Kidney (tissue), 14 donors: ENCODE data around the gene OR2L13. TPM values are rescaled to one million over a fixed set of nuclear protein-coding genes. Genes with fewer than 3 reads are reported as not detected.
A peak's percentile ranks its signal among the peaks of the same experiment; 100 is the strongest.

Source experiments
- DNase-seq, 5 donors: peaks; one replicate each; pipeline ENCODE4 v3.0.0-alpha.2; 2013 to 2020
- FAIRE-seq: peaks from 2 replicates; lab custom pipeline; 2012; peaks lifted over from hg19 to GRCh38; lab: Jason Lieb, UNC
- H3K27ac ChIP-seq, 2 donors: one replicate each; pipeline ENCODE4 v1.7.0; 2013; ENCODE audit warnings: low read depth in 2 of 2, low read length in 2 of 2, inconsistent platforms in 1 of 2
- H3K27me3 ChIP-seq: one replicate; pipeline ENCODE4 v1.7.1; 2013; ENCODE audit warnings: low read length, inconsistent platforms; ENCODE audit not compliant: control insufficient read depth, insufficient read depth
- H3K36me3 ChIP-seq, 3 donors: one replicate each; pipeline versions ENCODE4 v1.7.0 to v1.7.1; 2013; ENCODE audit warnings: low read length in 3 of 3, control low read depth in 1 of 3, inconsistent platforms in 1 of 3; ENCODE audit not compliant: insufficient read depth in 3 of 3, control insufficient read depth in 2 of 3
- H3K4me1 ChIP-seq, 3 donors: one replicate each; pipeline versions ENCODE4 v1.7.0 to v1.7.1; 2013; ENCODE audit warnings: low read length in 3 of 3, inconsistent platforms in 1 of 3, low read depth in 1 of 3; ENCODE audit not compliant: control insufficient read depth in 2 of 3, insufficient read depth in 2 of 3
- H3K4me3 ChIP-seq, 3 donors: one replicate each; pipeline versions ENCODE4 v1.7.0 to v1.8.1; 2013; ENCODE audit warnings: low read length in 3 of 3, control low read depth in 1 of 3, inconsistent platforms in 1 of 3
- H3K9ac ChIP-seq, 3 donors: one replicate each; pipeline versions ENCODE4 v1.7.0 to v1.7.1; 2013; ENCODE audit warnings: low read length in 3 of 3, control low read depth in 1 of 3, inconsistent platforms in 1 of 3
- H3K9me3 ChIP-seq, 3 donors: one replicate each; pipeline versions ENCODE4 v1.7.0 to v1.7.1; 2013; ENCODE audit warnings: low read length in 3 of 3, control low read depth in 1 of 3, inconsistent platforms in 1 of 3; ENCODE audit not compliant: control insufficient read depth in 2 of 3, insufficient read depth in 1 of 3
- CTCF ChIP-seq: IDR thresholded peaks from 3 replicates; pipeline ENCODE4 v1.5.1; 2012; ENCODE audit warnings: mild to moderate bottlenecking, moderate library complexity, borderline replicate concordance; ENCODE audit not compliant: insufficient read depth; ENCODE audit errors: extremely low read depth
- intact Hi-C: fragments of 100-400 bp; cut with DNase I; formaldehyde crosslinking; loops from one replicate; pipeline ENCODE4 v1.11.1; 2022
- polyA plus RNA-seq: library from polyadenylated mRNA; stranded (reverse); fragments of 350-450 nt; fragmentation: Illumina TruSeq; extraction: RNeasy Lipid Tissue Mini Kit (QIAGEN cat#74804); gene quantifications from one replicate; pipeline ENCODE4 v1.2.3, GENCODE V29; 2014; ENCODE audit warnings: low read depth, low replicate concordance; ENCODE audit not compliant: insufficient read depth
- total RNA-seq: library from RNA; stranded (reverse); fragmentation: NEBNext Ultra II Directional; extraction: Animal tissue kit (Norgen Biotek cat#: 25700); gene quantifications from one replicate; pipeline ENCODE4 v1.2.1, GENCODE V29; 2021
- donor health status: control.
- donor health status: control.
- donor health status: control.
- donor health status: control.
- donor health status: control.
- donor health status: DM: yes; HTN: yes; CAD: no.
- donor health status: Normal renal cell carcinoma (clear cell type).

Gene OR2L13
- total and polyA plus RNA-seq, 2 donors from 2014 or later, result not detected

DNA sequence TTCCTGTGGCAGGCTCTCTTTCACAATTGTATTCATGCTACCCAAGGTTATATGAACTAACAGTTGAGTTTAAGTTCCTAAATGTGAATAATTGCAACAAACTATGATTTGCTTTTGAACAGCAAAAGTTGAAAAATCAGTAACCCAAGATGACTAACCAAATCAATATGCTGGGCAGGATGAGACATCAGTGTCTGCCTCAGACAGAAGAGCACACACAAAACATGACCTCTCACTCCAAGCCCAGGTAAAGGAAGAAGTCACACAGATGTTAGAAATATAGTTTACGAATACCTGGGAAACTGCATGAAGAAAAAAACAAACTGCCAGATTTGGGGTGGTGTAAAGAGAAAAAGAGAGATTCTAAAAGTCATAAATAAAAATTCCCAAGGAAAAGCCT is 3.5 kb downstream of the OR2L13 start:
- no peak for FAIRE-seq
- no peak for DNase-seq
- Histone ChIP-seq H3K36me3 (no peaks in the 10 kb centered on the region), H3K27me3 (no peaks in the 10 kb centered on the region), H3K9ac (no peak overlapping the region), H3K4me3 (no peak overlapping the region), H3K9me3 (no peaks in the 10 kb centered on the region), H3K4me1 (no peaks in the 10 kb centered on the region), H3K27ac (no peak overlapping the region)
- intact Hi-C loops, result no loop called here
- no peak for TF ChIP-seq CTCF

GRCh38 chr1:248102847-248103246 is 7.9 kb downstream of the OR2L13 start:
- no peaks in the 10 kb centered on the region for H3K27me3 ChIP-seq
- H3K27ac ChIP-seq, result no peak overlapping the region
- H3K9ac ChIP-seq, result no peak overlapping the region
- H3K4me3 ChIP-seq, result no peak overlapping the region
- peak; percentile 94 for FAIRE-seq
- no peaks in the 10 kb centered on the region for H3K4me1 ChIP-seq
- no peak for DNase-seq
- no peaks in the 10 kb centered on the region for H3K36me3 ChIP-seq
- TF ChIP-seq CTCF, result no peak
- intact Hi-C loops, result no loop called here
- peaks cover 0 to 3% (median 2%) of the 10 kb centered on the region in 3 donors for H3K9me3 ChIP-seq

GRCh38 chr1:248111157-248111556 is 16.2 kb downstream of the OR2L13 start:
- Histone ChIP-seq H3K9me3 (peaks cover 0 to 23% (median 10%) of the 10 kb centered on the region in 3 donors), H3K27ac (no peak overlapping the region), H3K9ac (no peak overlapping the region), H3K4me1 (no peaks in the 10 kb centered on the region), H3K36me3 (no peaks in the 10 kb centered on the region), H3K4me3 (no peak overlapping the region), H3K27me3 (no peaks in the 10 kb centered on the region)
- DNase-seq, result no peak
- no peak for FAIRE-seq
- intact Hi-C loops, result no loop called here
- no peak for TF ChIP-seq CTCF

- no peak for TF ChIP-seq CTCF
- FAIRE-seq (no peak), DNase-seq (no peak)
- intact Hi-C loops, result no loop called here
- Histone ChIP-seq H3K27me3 (no peaks in the 10 kb centered on the region), H3K4me1 (no peaks in the 10 kb centered on the region), H3K4me3 (no peak overlapping the region), H3K36me3 (no peaks in the 10 kb centered on the region), H3K9ac (no peak overlapping the region), H3K27ac (no peak overlapping the region), H3K9me3 (peaks cover 0 to 21% (median 7%) of the 10 kb centered on the region in 3 donors)
Measured at GRCh38 chr1:248114890-248115289, 19.9 kb downstream of the OR2L13 start.
